ENCODE results near the gene SCFD2. TPM values are rescaled to one million over a fixed set of nuclear protein-coding genes. Genes with fewer than 3 reads are reported as not detected.

The SCFD2 gene
- total and polyA plus RNA-seq, 2 donors (not counting 3 experiments of a cell fraction or from before 2014, with no cell fraction given) = 12.3 to 22.8 TPM

GRCh38 chr4:52894443-52894842 is 471.4 kb downstream of the SCFD2 start:
- no peak overlapping the region for H3K9ac ChIP-seq (replicated peaks; ENCODE audit: extremely low read depth, insufficient read depth, low read length)
- POLR2A ChIA-PET = no interaction called here
- H3K4me3 ChIP-seq (replicated peaks in 1 of 3; ENCODE audit: insufficient read depth in 1 of 3, low read depth in 1 of 3, low read length in 3 of 3) = no peak overlapping the region
- H4K20me1 ChIP-seq (replicated peaks; ENCODE audit: control insufficient read depth, extremely low read depth, insufficient read depth, low read length) = no peaks in the 10 kb centered on the region
- TF ChIP-seq EZH2 (IDR thresholded peaks at IDR 0.05; ENCODE audit: borderline replicate concordance, low read depth, low read length, severe bottlenecking) = no peak
- no peak for TF ChIP-seq FOS (IDR thresholded peaks at IDR 0.05; ENCODE audit: borderline replicate concordance, insufficient read depth, low read length)
- no peak for TF ChIP-seq MAX (IDR thresholded peaks at IDR 0.05; ENCODE audit: insufficient read depth, insufficient read length)
- TF ChIP-seq MYC (IDR thresholded peaks at IDR 0.05; ENCODE audit: low read depth, low read length) = no peak
- TF ChIP-seq POLR2AphosphoS5 (IDR thresholded peaks at IDR 0.05; ENCODE audit: insufficient read depth, low read depth, low read length) = no peak
- no peak overlapping the region for H3K27ac ChIP-seq (ENCODE audit: insufficient read depth, low read depth, low read length)
- no peaks in the 10 kb centered on the region for H3K4me1 ChIP-seq (ENCODE audit: control insufficient read depth, extremely low read depth, insufficient read depth, low read length)
- no peaks in the 10 kb centered on the region for H3K27me3 ChIP-seq (ENCODE audit: control insufficient read depth in 2 of 2, insufficient read depth in 2 of 2, low read length in 2 of 2)
- no peaks in the 10 kb centered on the region for H3K9me3 ChIP-seq (replicated peaks; ENCODE audit: control insufficient read depth, insufficient read depth, low read length)
- intact Hi-C loops (cut with micrococcal nuclease) (no loop called here), dilution Hi-C loops (cut with MboI; ENCODE audit: extremely low pct_ligation_motif_present, low sequenced_read_pairs) (no loop called here)
- BruUV-seq (replicated peaks) = no TSS peak
- no peak overlapping the region for H3K4me2 ChIP-seq (ENCODE audit: insufficient read depth, low read length)
- no peaks in the 10 kb centered on the region for H3K36me3 ChIP-seq (ENCODE audit: control insufficient read depth in 2 of 2, extremely low read depth in 1 of 2, insufficient read depth in 2 of 2, low read length in 2 of 2)
- H2AFZ ChIP-seq (ENCODE audit: low read depth, low read length) = no peak overlapping the region
- no peak for DNase-seq (ENCODE audit: low read depth, low spot score)
- H3K9me1 ChIP-seq (replicated peaks; ENCODE audit: control insufficient read depth, extremely low read depth, insufficient read depth, low read length) = no peaks in the 10 kb centered on the region
- CTCF ChIA-PET = interaction anchor here (0.6 to 2.0 kb wide), 2 partner anchors 11 to 53 kb away, joined by 4 to 6 read pairs; no protein-coding TSS in a partner anchor
- no peaks in the 10 kb centered on the region for H3K79me2 ChIP-seq (ENCODE audit: control insufficient read depth, insufficient read depth, low read length)
- no peak for FAIRE-seq

GRCh38 chr4:52892880-52893279 is 473.0 kb downstream of the SCFD2 start:
- Histone ChIP-seq H3K4me1 (ENCODE audit: control insufficient read depth, extremely low read depth, insufficient read depth, low read length) (no peaks in the 10 kb centered on the region), H3K9ac (replicated peaks; ENCODE audit: extremely low read depth, insufficient read depth, low read length) (no peak overlapping the region), H3K4me2 (ENCODE audit: insufficient read depth, low read length) (no peak overlapping the region), H3K27ac (ENCODE audit: insufficient read depth, low read depth, low read length) (no peak overlapping the region), H3K9me3 (replicated peaks; ENCODE audit: control insufficient read depth, insufficient read depth, low read length) (no peaks in the 10 kb centered on the region), H4K20me1 (replicated peaks; ENCODE audit: control insufficient read depth, extremely low read depth, insufficient read depth, low read length) (no peaks in the 10 kb centered on the region), H3K4me3 (replicated peaks in 1 of 3; ENCODE audit: insufficient read depth in 1 of 3, low read depth in 1 of 3, low read length in 3 of 3) (no peak overlapping the region), H3K27me3 (ENCODE audit: control insufficient read depth in 2 of 2, insufficient read depth in 2 of 2, low read length in 2 of 2) (no peaks in the 10 kb centered on the region), H3K36me3 (ENCODE audit: control insufficient read depth in 2 of 2, extremely low read depth in 1 of 2, insufficient read depth in 2 of 2, low read length in 2 of 2) (no peaks in the 10 kb centered on the region), H3K9me1 (replicated peaks; ENCODE audit: control insufficient read depth, extremely low read depth, insufficient read depth, low read length) (no peaks in the 10 kb centered on the region), H3K79me2 (ENCODE audit: control insufficient read depth, insufficient read depth, low read length) (no peaks in the 10 kb centered on the region), H2AFZ (ENCODE audit: low read depth, low read length) (no peak overlapping the region)
- intact Hi-C loops (cut with micrococcal nuclease) (no loop called here), dilution Hi-C loops (cut with MboI; ENCODE audit: extremely low pct_ligation_motif_present, low sequenced_read_pairs) (no loop called here)
- DNase-seq (ENCODE audit: low read depth, low spot score) (no peak), FAIRE-seq (no peak)
- BruUV-seq (replicated peaks) = no TSS peak
- ChIA-PET CTCF (interaction anchor here (1.5 kb wide), 1 partner anchor 11 kb away, joined by 3 read pairs; no protein-coding TSS in a partner anchor), POLR2A (no interaction called here)
- TF ChIP-seq CTCF (IDR thresholded peaks at IDR 0.05; ENCODE audit: extremely low read depth in 1 of 2, insufficient read depth in 1 of 2, low read depth in 1 of 2, low read length in 2 of 2) (no peak), JUN (IDR thresholded peaks at IDR 0.05; ENCODE audit: borderline replicate concordance, insufficient read depth, insufficient read length, low read depth) (no peak), GATA2 (IDR thresholded peaks at IDR 0.05; ENCODE audit: insufficient read depth, insufficient read length, low read depth, low read length) (no peak), EZH2 (IDR thresholded peaks at IDR 0.05; ENCODE audit: borderline replicate concordance, low read depth, low read length, severe bottlenecking) (no peak), POLR2A (IDR thresholded peaks at IDR 0.05; ENCODE audit: low read depth, low read length) (no peak), MAX (IDR thresholded peaks at IDR 0.05; ENCODE audit: insufficient read depth, insufficient read length) (no peak), MYC (IDR thresholded peaks at IDR 0.05; ENCODE audit: low read depth, low read length) (no peak), FOS (IDR thresholded peaks at IDR 0.05; ENCODE audit: borderline replicate concordance, insufficient read depth, low read length) (no peak), POLR2AphosphoS5 (IDR thresholded peaks at IDR 0.05; ENCODE audit: insufficient read depth, low read depth, low read length) (no peak)
